Gastroesophageal sphincter (tissue), 3 donors: ENCODE data around the gene PXK.
"Not testable (repeated sequence)": the region's sequence is repeated elsewhere in the genome, so short reads cannot be mapped to it uniquely, and the experiment has no call there.

Experiments
- EP300 ChIP-seq: sonication (generic); formaldehyde crosslinking; IDR thresholded peaks from one replicate; pipeline ENCODE4 v1.6.1; 2017; ENCODE audit warnings: antibody characterized with exemption, mild to moderate bottlenecking
- POLR2A ChIP-seq, 2 donors: fragments of 450-650 bp; IDR thresholded peaks; one replicate each; pipeline ENCODE4 v1.6.1; 2017; ENCODE audit warnings: antibody characterized with exemption in 2 of 2, mild to moderate bottlenecking in 2 of 2, moderate library complexity in 1 of 2
- POLR2AphosphoS5 ChIP-seq: sonication (generic); formaldehyde crosslinking; IDR thresholded peaks from one replicate; pipeline ENCODE4 v1.6.1; 2017; ENCODE audit warnings: antibody characterized with exemption
- TF ChIP-seq, protein P1 (sequence below), 4 experiments: fragments of 200-600 bp in 2 of 4; fragments of 450-650 bp in 2 of 4; sonication (generic) in 1 of 4; IDR thresholded peaks; one replicate each; pipeline ENCODE4 v1.5.1; 2017 to 2019; ENCODE audit warnings: antibody characterized with exemption in 4 of 4, mild to moderate bottlenecking in 2 of 4, moderate library complexity in 2 of 4

DNA sequence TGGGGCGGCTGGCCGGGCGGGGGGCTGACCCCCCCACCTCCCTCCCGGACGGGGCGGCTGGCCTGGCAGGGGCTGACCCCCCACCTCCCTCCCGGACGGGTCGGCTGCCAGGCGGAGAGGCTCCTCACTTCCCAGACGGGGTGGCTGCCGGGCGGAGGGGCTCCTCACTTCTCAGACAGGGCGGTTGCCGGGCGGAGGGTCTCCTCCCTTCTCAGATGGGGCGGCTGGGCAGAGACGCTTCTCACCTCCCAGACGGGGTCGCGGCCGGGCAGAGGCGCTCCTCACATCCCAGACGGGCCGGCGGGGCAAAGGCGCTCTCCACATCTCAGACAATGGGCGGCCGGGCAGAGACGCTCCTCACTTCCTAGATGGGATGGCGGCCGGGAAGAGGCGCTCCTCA is 42.2 kb upstream of the PXK start:
- TF ChIP-seq, protein P1, sequence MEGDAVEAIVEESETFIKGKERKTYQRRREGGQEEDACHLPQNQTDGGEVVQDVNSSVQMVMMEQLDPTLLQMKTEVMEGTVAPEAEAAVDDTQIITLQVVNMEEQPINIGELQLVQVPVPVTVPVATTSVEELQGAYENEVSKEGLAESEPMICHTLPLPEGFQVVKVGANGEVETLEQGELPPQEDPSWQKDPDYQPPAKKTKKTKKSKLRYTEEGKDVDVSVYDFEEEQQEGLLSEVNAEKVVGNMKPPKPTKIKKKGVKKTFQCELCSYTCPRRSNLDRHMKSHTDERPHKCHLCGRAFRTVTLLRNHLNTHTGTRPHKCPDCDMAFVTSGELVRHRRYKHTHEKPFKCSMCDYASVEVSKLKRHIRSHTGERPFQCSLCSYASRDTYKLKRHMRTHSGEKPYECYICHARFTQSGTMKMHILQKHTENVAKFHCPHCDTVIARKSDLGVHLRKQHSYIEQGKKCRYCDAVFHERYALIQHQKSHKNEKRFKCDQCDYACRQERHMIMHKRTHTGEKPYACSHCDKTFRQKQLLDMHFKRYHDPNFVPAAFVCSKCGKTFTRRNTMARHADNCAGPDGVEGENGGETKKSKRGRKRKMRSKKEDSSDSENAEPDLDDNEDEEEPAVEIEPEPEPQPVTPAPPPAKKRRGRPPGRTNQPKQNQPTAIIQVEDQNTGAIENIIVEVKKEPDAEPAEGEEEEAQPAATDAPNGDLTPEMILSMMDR (IDR thresholded peaks at IDR 0.05): not testable (repeated sequence)
- TF ChIP-seq POLR2AphosphoS5; EP300; POLR2A (IDR thresholded peaks at IDR 0.05): not testable (repeated sequence)
